IMR-90 (cell line): Measurements from ENCODE around the gene MED26. TPM values are rescaled to one million over a fixed set of nuclear protein-coding genes. Genes with fewer than 3 reads are reported as not detected.

Experiments used
- ATAC-seq: fragments of 200-7000 bp; cut with Tn5 transposase; 2 replicates; pipeline ENCODE4 v1.9.1; 2020; ENCODE audit warnings: low read depth, mild to moderate bottlenecking, moderate library complexity
- BruUV-seq: library from RNA; stranded (reverse); fragments of 400-500 nt; replicated peaks from 2 replicates; lab custom pipeline; 2021; lab: Mats Ljungman, UMichigan
- CTCF ChIA-PET: fragments of 300-600 bp; formaldehyde crosslinking; extraction: SDS; loops from one replicate; lab custom pipeline; 2021; ENCODE audit warnings: antibody characterized with exemption; lab: Yijun Ruan, JAX
- POLR2A ChIA-PET: fragments of 300-600 bp; sonication (Branson Sonifier 250); formaldehyde crosslinking; loops from one replicate; lab custom pipeline; 2022; ENCODE audit warnings: antibody characterized with exemption; ENCODE audit not compliant: unreplicated experiment; lab: Charles Lee
- DNase-seq: peaks from one replicate; pipeline ENCODE4 v3.0.0; 2013
- H2AFZ ChIP-seq: replicated peaks from 2 replicates; pipeline ENCODE3; 2013; ENCODE audit warnings: low read length, mild to moderate bottlenecking; ENCODE audit not compliant: poor library complexity
- H2AK5ac ChIP-seq: 2 replicates; pipeline ENCODE4 v1.6.1; 2013; ENCODE audit warnings: low read depth, low read length, inconsistent platforms
- H2AK9ac ChIP-seq: replicated peaks from 2 replicates; pipeline ENCODE3; 2013; ENCODE audit warnings: mild to moderate bottlenecking, low read depth, low read length, moderate library complexity; ENCODE audit not compliant: poor library complexity
- H2BK120ac ChIP-seq: 2 replicates; pipeline ENCODE4 v1.6.1; 2013; ENCODE audit warnings: low read depth, low read length, inconsistent platforms
- H2BK15ac ChIP-seq: 3 replicates; pipeline ENCODE4 v1.6.1; 2013; ENCODE audit warnings: low read depth, low read length, inconsistent platforms
- H2BK20ac ChIP-seq: 2 replicates; pipeline ENCODE4 v1.6.1; 2013; ENCODE audit warnings: low read depth, mild to moderate bottlenecking, inconsistent platforms, low read length, moderate library complexity
- H2BK5ac ChIP-seq: 2 replicates; pipeline ENCODE4 v1.6.1; 2013; ENCODE audit warnings: mild to moderate bottlenecking, low read depth, low read length, inconsistent platforms; ENCODE audit not compliant: poor library complexity, severe bottlenecking
- H3K14ac ChIP-seq: replicated peaks from 2 replicates; pipeline ENCODE4 v1.6.1; 2013; ENCODE audit warnings: low read depth, low read length, inconsistent platforms
- H3K18ac ChIP-seq: 2 replicates; pipeline ENCODE4 v1.6.1; 2013; ENCODE audit warnings: low read depth, low read length, control low read depth
- H3K23ac ChIP-seq: 2 replicates; pipeline ENCODE4 v1.6.1; 2013; ENCODE audit warnings: low read depth, low read length, inconsistent platforms
- H3K27ac ChIP-seq: 2 replicates; pipeline ENCODE4 v1.5.1; 2013; ENCODE audit warnings: mild to moderate bottlenecking, control low read depth, low read length; ENCODE audit not compliant: insufficient read depth
- H3K27me3 ChIP-seq: 2 replicates; pipeline ENCODE4 v1.6.1; 2013; ENCODE audit warnings: low read length; ENCODE audit not compliant: control insufficient read depth, insufficient read depth
- H3K36me3 ChIP-seq: 2 replicates; pipeline ENCODE4 v1.6.1; 2013; ENCODE audit warnings: low read length, mixed read lengths; ENCODE audit not compliant: control insufficient read depth, insufficient read depth
- H3K4ac ChIP-seq: 2 replicates; pipeline ENCODE4 v1.6.1; 2013; ENCODE audit warnings: low read depth, low read length, inconsistent platforms
- H3K4me1 ChIP-seq: 2 replicates; pipeline ENCODE4 v1.6.1; 2013; ENCODE audit warnings: low read length, mixed read lengths; ENCODE audit not compliant: control insufficient read depth, insufficient read depth
- H3K4me2 ChIP-seq: 2 replicates; pipeline ENCODE4 v1.6.1; 2013; ENCODE audit warnings: low read depth, mild to moderate bottlenecking, control low read depth, low read length, moderate library complexity
- H3K4me3 ChIP-seq: 2 replicates; pipeline ENCODE4 v1.5.1; 2013; ENCODE audit warnings: low read depth, mild to moderate bottlenecking, control low read depth, low read length, moderate library complexity; ENCODE audit not compliant: insufficient read depth
- H3K56ac ChIP-seq: 2 replicates; pipeline ENCODE4 v1.6.1; 2013; ENCODE audit warnings: low read length, inconsistent platforms; ENCODE audit not compliant: insufficient read depth; ENCODE audit errors: extremely low read depth
- H3K79me1 ChIP-seq, 2 experiments: 2 replicates each; pipeline ENCODE4 v1.6.1; 2013; ENCODE audit warnings: low read length in 2 of 2, inconsistent platforms in 1 of 2, low read depth in 1 of 2
- H3K9ac ChIP-seq: 2 replicates; pipeline ENCODE4 v1.6.1; 2013; ENCODE audit warnings: low read depth, low read length, control low read depth
- H3K9me1 ChIP-seq: 2 replicates; pipeline ENCODE4 v1.6.1; 2013; ENCODE audit warnings: low read length, inconsistent platforms; ENCODE audit not compliant: insufficient read depth
- H3K9me3 ChIP-seq: 2 replicates; pipeline ENCODE4 v1.6.1; 2013; ENCODE audit warnings: low read length; ENCODE audit not compliant: control insufficient read depth, insufficient read depth
- H4K20me1 ChIP-seq: 2 replicates; pipeline ENCODE4 v1.6.1; 2013; ENCODE audit warnings: low read length, inconsistent platforms; ENCODE audit not compliant: insufficient read depth
- H4K5ac ChIP-seq: 2 replicates; pipeline ENCODE4 v1.6.1; 2013; ENCODE audit warnings: mild to moderate bottlenecking, low read depth, low read length, control low read depth
- H4K8ac ChIP-seq, 2 experiments: 2 replicates each; pipeline ENCODE4 v1.6.1; 2013; ENCODE audit warnings: low read depth in 2 of 2, low read length in 2 of 2, control low read depth in 1 of 2, inconsistent platforms in 1 of 2
- H4K91ac ChIP-seq: 2 replicates; pipeline ENCODE4 v1.6.1; 2013; ENCODE audit warnings: low read depth, low read length, inconsistent platforms; ENCODE audit not compliant: insufficient read depth
- BHLHE40 ChIP-seq: fragments of 150-350 bp; IDR thresholded peaks from 2 replicates; pipeline ENCODE4 v1.6.1; 2016; ENCODE audit warnings: mild to moderate bottlenecking, low read depth, low read length
- CEBPB ChIP-seq: IDR thresholded peaks from 2 replicates; pipeline ENCODE4 v1.6.1; 2012; ENCODE audit warnings: low read depth, low read length, improper control_type of control experiment
- CHD1 ChIP-seq: IDR thresholded peaks from 2 replicates; pipeline ENCODE4 v1.6.1; 2012; ENCODE audit warnings: low read depth, low read length, improper control_type of control experiment
- CTCF ChIP-seq: conservative IDR thresholded peaks from 2 replicates; pipeline ENCODE4 v1.5.1; 2012; ENCODE audit warnings: mild to moderate bottlenecking, low read depth, low read length, improper control_type of control experiment
- ELK1 ChIP-seq: fragments of 150-350 bp; IDR thresholded peaks from 2 replicates; pipeline ENCODE4 v1.6.1; 2016; ENCODE audit warnings: low read depth, mild to moderate bottlenecking, low read length, moderate library complexity, borderline replicate concordance
- FOS ChIP-seq: fragments of 150-350 bp; IDR thresholded peaks from 2 replicates; pipeline ENCODE4 v1.6.1; 2016; ENCODE audit warnings: low read depth, low read length
- MAFK ChIP-seq: IDR thresholded peaks from 2 replicates; pipeline ENCODE4 v1.6.1; 2012; ENCODE audit warnings: low read depth, low read length, improper control_type of control experiment
- MAZ ChIP-seq: IDR thresholded peaks from 2 replicates; pipeline ENCODE4 v1.6.1; 2012; ENCODE audit warnings: low read depth, mild to moderate bottlenecking, low read length, improper control_type of control experiment, moderate library complexity, borderline replicate concordance
- MXI1 ChIP-seq: IDR thresholded peaks from 2 replicates; pipeline ENCODE4 v1.6.1; 2012; ENCODE audit warnings: low read depth, mild to moderate bottlenecking, low read length, moderate library complexity, borderline replicate concordance
- NFE2L2 ChIP-seq: fragments of 150-350 bp; IDR thresholded peaks from 2 replicates; pipeline ENCODE4 v1.6.1; 2016; ENCODE audit warnings: low read depth, mild to moderate bottlenecking, low read length
- RAD21 ChIP-seq: IDR thresholded peaks from 2 replicates; pipeline ENCODE4 v1.6.1; 2012; ENCODE audit warnings: low read length, improper control_type of control experiment
- RCOR1 ChIP-seq: IDR thresholded peaks from 2 replicates; pipeline ENCODE4 v1.6.1; 2012; ENCODE audit warnings: mild to moderate bottlenecking, low read length, improper control_type of control experiment; ENCODE audit not compliant: insufficient replicate concordance
- RFX5 ChIP-seq: IDR thresholded peaks from 2 replicates; pipeline ENCODE4 v1.8.0; 2012; ENCODE audit warnings: low read depth, mild to moderate bottlenecking, low read length, moderate library complexity
- SMC3 ChIP-seq: fragments of 150-350 bp; IDR thresholded peaks from 2 replicates; pipeline ENCODE4 v1.6.1; 2016; ENCODE audit warnings: low read depth, mild to moderate bottlenecking, antibody characterized with exemption, low read length, moderate library complexity
- USF2 ChIP-seq: fragments of 150-350 bp; IDR thresholded peaks from 2 replicates; pipeline ENCODE4 v1.6.1; 2017; ENCODE audit warnings: mild to moderate bottlenecking, antibody characterized with exemption, low read length, low read depth
- WGBS, 2 experiments: methylation state at CpG; one replicate each; pipeline versions ENCODE4 v1.1.5 to v1.1.7; 2013; ENCODE audit warnings: missing lambda C conversion rate in 2 of 2; ENCODE audit not compliant: insufficient read length in 1 of 2; ENCODE audit errors: extremely low coverage in 2 of 2; 5-methylcytosine and 5-hydroxymethylcytosine counted together
- dilution Hi-C: fragments of 300-500 bp; cut with HindIII; formaldehyde crosslinking; loops from one replicate; pipeline ENCODE4 v1.14.3; 2018; ENCODE audit warnings: low sequenced_read_pairs; ENCODE audit not compliant: unreplicated experiment
- in situ Hi-C: fragments of 300-500 bp; cut with MboI; formaldehyde crosslinking; loops from 3 replicates; pipeline ENCODE4 v1.14.3; 2019; ENCODE audit warnings: low sequenced_read_pairs, inconsistent platforms, mixed read lengths
- intact Hi-C: fragments of 100-400 bp; cut with micrococcal nuclease; formaldehyde crosslinking; loops from 2 replicates; pipeline ENCODE4 v1.10.0; 2022
- polyA plus RNA-seq, 3 experiments: library from polyadenylated mRNA; depleted of rRNA; stranded (reverse); fragments of >200 nt; gene quantifications; 2 replicates each; pipeline ENCODE4 v1.2.3, GENCODE V29; 2012; ENCODE audit warnings: low replicate concordance in 1 of 3
- total RNA-seq: library from RNA; depleted of rRNA; stranded (reverse); fragments of >200 nt; gene quantifications from 2 replicates; pipeline ENCODE4 v1.2.3, GENCODE V29; 2012

Gene MED26
- total and polyA plus RNA-seq, 2 of the 4 experiments (the other 2 are of a cell fraction): 2.0 to 4.0 TPM

GRCh38 chr19:16600824-16601223, 27.2 kb downstream of the MED26 start:
- Histone ChIP-seq H2BK120ac (no peak overlapping the region), H2AK5ac (no peak overlapping the region), H4K91ac (no peak overlapping the region), H3K9me1 (peaks cover 55% of the 10 kb centered on the region), H3K18ac (no peak overlapping the region), H3K56ac (no peak overlapping the region), H3K4me3 (no peak overlapping the region), H3K4me1 (peaks cover 6% of the 10 kb centered on the region), H3K9ac (no peak overlapping the region), H2BK5ac (no peak overlapping the region), H2AFZ (no peak overlapping the region), H3K14ac (no peak overlapping the region), H3K4ac (no peak overlapping the region), H3K79me1 (peaks cover 39 to 97% of the 10 kb centered on the region in 2 experiments), H2AK9ac (no peak overlapping the region), H3K27me3 (no peaks in the 10 kb centered on the region), H3K4me2 (no peak overlapping the region), H4K20me1 (peaks cover 100% of the 10 kb centered on the region), H2BK20ac (no peak overlapping the region), H3K9me3 (no peaks in the 10 kb centered on the region), H3K36me3 (no peaks in the 10 kb centered on the region), H4K8ac (no peak overlapping the region), H3K27ac (no peak overlapping the region), H4K5ac (no peak overlapping the region), H2BK15ac (no peak overlapping the region), H3K23ac (no peak overlapping the region)
- WGBS, 2 experiments: 100% methylated on average over 3 of the region's 5 CpGs; no CpG with 5 or more reads in 1 of the 2 experiments
- POLR2A ChIA-PET: no interaction called here
- no peak for ATAC-seq
- BruUV-seq: no TSS peak
- TF ChIP-seq MAZ (no peak), USF2 (no peak), FOS (no peak), RAD21 (no peak), MAFK (no peak), MXI1 (no peak), RCOR1 (no peak), SMC3 (no peak), BHLHE40 (no peak), RFX5 (no peak), CHD1 (no peak), CEBPB (no peak), NFE2L2 (no peak), ELK1 (no peak), CTCF (no peak)
- dilution Hi-C loops: no loop called here
- CTCF ChIA-PET: no interaction called here
- DNase-seq: no peak
- intact Hi-C loops: no loop called here
- in situ Hi-C loops: no loop called here
